Transverse colon (tissue), 4 donors: ENCODE measurements around the gene DMAC2. TPM values are rescaled to one million over a fixed set of nuclear protein-coding genes. Genes with fewer than 3 reads are reported as not detected.
A peak's percentile ranks its signal among the peaks of the same experiment; 100 is the strongest.

ENCODE experiments used
- DNase-seq: peaks from one replicate; pipeline ENCODE4 v3.0.0-alpha.2; 2019
- H3K27ac ChIP-seq, 4 donors: fragments of 200-600 bp; sonication (generic); 2 replicates each; pipeline ENCODE4 v1.5.1; 2016 to 2018; ENCODE audit warnings: inconsistent platforms in 4 of 4
- H3K27me3 ChIP-seq: fragments of 200-600 bp; sonication (generic); 2 replicates; pipeline ENCODE4 v1.5.1; 2017; ENCODE audit warnings: inconsistent platforms
- H3K36me3 ChIP-seq, 4 donors: fragments of 200-600 bp; sonication (generic); 2 replicates each; pipeline ENCODE4 v1.5.1; 2017 to 2019; ENCODE audit warnings: inconsistent platforms in 4 of 4
- H3K4me1 ChIP-seq, 4 donors: fragments of 200-600 bp; sonication (generic); 2 replicates each; pipeline ENCODE4 v1.5.1; 2017 to 2020; ENCODE audit warnings: inconsistent platforms in 4 of 4
- H3K4me3 ChIP-seq, 4 donors: fragments of 200-600 bp; sonication (generic); 1 replicate in 1 of 4; 2 replicates in 3 of 4; pipeline versions ENCODE4 v1.5.1 to v1.6.1; 2017 to 2019; ENCODE audit warnings: inconsistent platforms in 4 of 4
- H3K9me3 ChIP-seq, 2 donors: fragments of 200-600 bp; sonication (generic); 2 replicates each; pipeline ENCODE4 v1.5.1; 2017 to 2019; ENCODE audit warnings: inconsistent platforms in 2 of 2
- EP300 ChIP-seq: sonication (generic); formaldehyde crosslinking; IDR thresholded peaks from one replicate; pipeline ENCODE4 v1.6.1; 2017; ENCODE audit warnings: antibody characterized with exemption, low read depth
- POLR2A ChIP-seq: fragments of 450-650 bp; IDR thresholded peaks from one replicate; pipeline ENCODE4 v1.6.1; 2016; ENCODE audit warnings: antibody characterized with exemption, mild to moderate bottlenecking, moderate library complexity
- POLR2AphosphoS5 ChIP-seq, 3 donors: sonication (generic); formaldehyde crosslinking; IDR thresholded peaks; one replicate each; pipeline ENCODE4 v1.6.1; 2016; ENCODE audit warnings: antibody characterized with exemption in 3 of 3
- WGBS, 2 donors: methylation state at CpG; one replicate each; pipeline ENCODE4 v1.1.5; 2018; ENCODE audit warnings: low coverage in 1 of 2; 5-methylcytosine and 5-hydroxymethylcytosine counted together
- in situ Hi-C, 4 donors: fragments of 200-750 bp; cut with MboI; loops; one replicate each; pipeline versions ENCODE4 v1.15.0 to v1.15.1; 2017; ENCODE audit warnings: low sequenced_read_pairs in 3 of 4, low pct_ligation_motif_present in 1 of 4, low pct_unique_long_range_greater_than_20kb in 1 of 4
- intact Hi-C: fragments of 100-400 bp; cut with DNase I; formaldehyde crosslinking; loops from one replicate; pipeline ENCODE4 v1.15.1; 2023; ENCODE audit warnings: low total_unique reads
- total RNA-seq, 4 donors: library from RNA; depleted of rRNA; stranded (reverse); fragments of >200 nt; gene quantifications; one replicate each; pipeline ENCODE4 v1.1.0, GENCODE V29; 2016
- TF ChIP-seq, protein P1 (sequence below), 5 experiments: fragments of 200-600 bp in 3 of 5; fragments of 450-650 bp in 2 of 5; sonication (generic) in 3 of 5; IDR thresholded peaks; 1 replicate in 2 of 5; 2 replicates in 3 of 5; pipeline ENCODE4 v1.5.1; 2016 to 2017; ENCODE audit warnings: antibody characterized with exemption in 5 of 5, inconsistent platforms in 3 of 5, mild to moderate bottlenecking in 2 of 5, moderate library complexity in 1 of 5

DMAC2 gene
- total RNA-seq, 4 donors from 2014 or later = 15.9 to 65.8 (median 50.1) TPM

DNA sequence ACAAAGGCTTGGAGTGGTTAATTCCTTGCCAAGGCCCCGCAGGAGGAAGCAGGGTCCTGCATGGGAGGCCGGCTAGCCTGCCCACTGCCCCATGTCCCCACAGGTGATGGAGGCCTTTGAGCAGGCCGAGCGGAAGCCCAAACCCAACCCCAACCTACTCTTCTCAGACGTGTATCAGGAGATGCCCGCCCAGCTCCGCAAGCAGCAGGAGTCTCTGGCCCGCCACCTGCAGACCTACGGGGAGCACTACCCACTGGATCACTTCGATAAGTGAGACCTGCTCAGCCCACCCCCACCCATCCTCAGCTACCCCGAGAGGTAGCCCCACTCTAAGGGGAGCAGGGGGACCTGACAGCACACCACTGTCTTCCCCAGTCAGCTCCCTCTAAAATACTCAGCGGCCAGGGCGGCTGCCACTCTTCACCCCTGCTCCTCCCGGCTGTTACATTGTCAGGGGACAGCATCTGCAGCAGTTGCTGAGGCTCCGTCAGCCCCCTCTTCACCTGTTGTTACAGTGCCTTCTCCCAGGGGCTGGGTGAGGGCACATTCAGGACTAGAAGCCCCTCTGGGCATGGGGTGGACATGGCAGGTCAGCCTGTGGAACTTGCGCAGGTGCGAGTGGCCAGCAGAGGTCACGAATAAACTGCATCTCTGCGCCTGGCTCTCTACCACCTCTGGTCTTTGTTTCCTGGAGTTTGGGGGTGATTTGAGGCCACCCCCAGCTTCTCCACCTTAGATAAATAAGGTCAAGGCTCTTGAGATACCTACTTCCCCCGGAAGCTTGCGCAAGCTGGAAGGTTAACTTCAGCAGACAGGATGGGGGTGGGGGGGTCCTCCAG, 15.2 kb downstream of the DMAC2 start:
- in situ Hi-C loops = no loop called here
- no peak for DNase-seq
- Histone ChIP-seq H3K4me1 (peaks cover 24 to 63% (median 53%) of the 10 kb centered on the region in 4 donors), H3K4me3 (peak overlapping the region in 1 of 4 donors; percentile 68), H3K36me3 (peaks cover 0 to 11% (median 5%) of the 10 kb centered on the region in 4 donors), H3K27ac (peak overlapping the region in 3 of 4 donors; percentile 86 to 90 (median 89)), H3K9me3 (no peaks in the 10 kb centered on the region), H3K27me3 (no peaks in the 10 kb centered on the region)
- TF ChIP-seq POLR2AphosphoS5 (IDR thresholded peaks at IDR 0.05) (no peak), EP300 (no peak), POLR2A (no peak)
- TF ChIP-seq, protein P1, sequence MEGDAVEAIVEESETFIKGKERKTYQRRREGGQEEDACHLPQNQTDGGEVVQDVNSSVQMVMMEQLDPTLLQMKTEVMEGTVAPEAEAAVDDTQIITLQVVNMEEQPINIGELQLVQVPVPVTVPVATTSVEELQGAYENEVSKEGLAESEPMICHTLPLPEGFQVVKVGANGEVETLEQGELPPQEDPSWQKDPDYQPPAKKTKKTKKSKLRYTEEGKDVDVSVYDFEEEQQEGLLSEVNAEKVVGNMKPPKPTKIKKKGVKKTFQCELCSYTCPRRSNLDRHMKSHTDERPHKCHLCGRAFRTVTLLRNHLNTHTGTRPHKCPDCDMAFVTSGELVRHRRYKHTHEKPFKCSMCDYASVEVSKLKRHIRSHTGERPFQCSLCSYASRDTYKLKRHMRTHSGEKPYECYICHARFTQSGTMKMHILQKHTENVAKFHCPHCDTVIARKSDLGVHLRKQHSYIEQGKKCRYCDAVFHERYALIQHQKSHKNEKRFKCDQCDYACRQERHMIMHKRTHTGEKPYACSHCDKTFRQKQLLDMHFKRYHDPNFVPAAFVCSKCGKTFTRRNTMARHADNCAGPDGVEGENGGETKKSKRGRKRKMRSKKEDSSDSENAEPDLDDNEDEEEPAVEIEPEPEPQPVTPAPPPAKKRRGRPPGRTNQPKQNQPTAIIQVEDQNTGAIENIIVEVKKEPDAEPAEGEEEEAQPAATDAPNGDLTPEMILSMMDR (IDR thresholded peaks at IDR 0.05) = no peak
- intact Hi-C loops = no loop called here
- WGBS, 2 donors = 88% methylated on average over 21 of the region's 21 CpGs; no CpG with 5 or more reads in 1 of the 2 donors

GRCh38 chr19:41422955-41423354, 16.8 kb downstream of the DMAC2 start:
- intact Hi-C loops = no loop called here
- TF ChIP-seq, protein P1 (IDR thresholded peaks at IDR 0.05) = no peak
- TF ChIP-seq POLR2AphosphoS5 (IDR thresholded peaks at IDR 0.05) (no peak), POLR2A (no peak), EP300 (no peak)
- H3K27me3 ChIP-seq = no peaks in the 10 kb centered on the region
- DNase-seq = no peak
- peaks cover 16 to 54% (median 44%) of the 10 kb centered on the region in 4 donors for H3K4me1 ChIP-seq
- H3K27ac ChIP-seq = no peak overlapping the region
- in situ Hi-C loops = no loop called here
- peaks cover 0 to 20% (median 10%) of the 10 kb centered on the region in 4 donors for H3K36me3 ChIP-seq
- H3K9me3 ChIP-seq = no peaks in the 10 kb centered on the region
- 92% methylated on average over 12 of the region's 12 CpGs; no CpG with 5 or more reads in 1 of the 2 donors for WGBS, 2 donors
- H3K4me3 ChIP-seq = no peak overlapping the region

- Histone ChIP-seq H3K9me3 (no peaks in the 10 kb centered on the region), H3K27me3 (no peaks in the 10 kb centered on the region), H3K36me3 (peaks cover 0 to 20% (median 10%) of the 10 kb centered on the region in 4 donors), H3K4me1 (peaks cover 16 to 49% (median 39%) of the 10 kb centered on the region in 4 donors), H3K27ac (peak overlapping the region in 1 of 4 donors; percentile 63), H3K4me3 (no peak overlapping the region)
- intact Hi-C loops = no loop called here
- TF ChIP-seq, protein P1 (IDR thresholded peaks at IDR 0.05) = no peak
- TF ChIP-seq POLR2A = no peak
- TF ChIP-seq POLR2AphosphoS5 (IDR thresholded peaks at IDR 0.05) = no peak
- no peak for TF ChIP-seq EP300
- WGBS, 2 donors = 85 to 93% methylated on average over 5 to 18 of the region's 18 CpGs
- DNase-seq = no peak
- in situ Hi-C loops = no loop called here
These were observed 17.3 kb downstream of the DMAC2 start for GRCh38 chr19:41422456-41422855.

DNA sequence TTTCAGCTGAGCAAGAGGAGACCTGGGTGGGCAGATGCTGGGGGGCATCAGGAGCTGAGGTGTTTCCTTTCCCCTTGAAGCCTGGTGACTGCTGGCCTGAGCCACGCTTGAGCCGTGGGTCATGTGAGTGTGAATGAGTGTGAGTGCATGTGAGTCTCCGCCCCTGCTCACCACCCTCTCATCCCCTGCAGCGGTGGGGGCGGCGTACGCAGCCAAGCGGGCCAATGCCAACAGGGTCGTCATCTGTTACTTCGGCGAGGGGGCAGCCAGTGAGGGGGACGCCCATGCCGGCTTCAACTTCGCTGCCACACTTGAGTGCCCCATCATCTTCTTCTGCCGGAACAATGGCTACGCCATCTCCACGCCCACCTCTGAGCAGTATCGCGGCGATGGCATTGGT, 17.7 kb downstream of the DMAC2 start:
- H3K27ac ChIP-seq = peak overlapping the region; percentile 46 to 65 (median 62)
- TF ChIP-seq POLR2A (no peak), POLR2AphosphoS5 (IDR thresholded peaks at IDR 0.05) (no peak)
- TF ChIP-seq, protein P1 (IDR thresholded peaks at IDR 0.05) = no peak
- in situ Hi-C loops (no loop called here), intact Hi-C loops (no loop called here)
- no peaks in the 10 kb centered on the region for H3K9me3 ChIP-seq
- DNase-seq = no peak
- no peak overlapping the region for H3K4me3 ChIP-seq
- 93% methylated on average over 20 of the region's 20 CpGs; no CpG with 5 or more reads in 1 of the 2 donors for WGBS, 2 donors
- H3K36me3 ChIP-seq = peaks cover 0 to 21% (median 12%) of the 10 kb centered on the region in 4 donors
- H3K27me3 ChIP-seq = no peaks in the 10 kb centered on the region
- peaks cover 16 to 47% (median 38%) of the 10 kb centered on the region in 4 donors for H3K4me1 ChIP-seq
